Measurements from ENCODE around the gene SMARCD3. TPM values are rescaled to one million over a fixed set of nuclear protein-coding genes. Genes with fewer than 3 reads are reported as not detected.

The SMARCD3 gene
- total RNA-seq, 1 donor from 2014 or later = 105 TPM

- peak overlapping the region; percentile 95 to 99 for H3K27ac ChIP-seq
- H3K36me3 ChIP-seq = no peaks in the 10 kb centered on the region
- no peaks in the 10 kb centered on the region for H3K9me3 ChIP-seq
- no peak for DNase-seq (ENCODE audit: low spot score in 2 of 2)
- no peak for TF ChIP-seq CTCF (IDR thresholded peaks at IDR 0.05)
- H3K4me3 ChIP-seq = peak overlapping the region; percentile 74 to 87
- peaks cover 28 to 51% of the 10 kb centered on the region in 2 donors for H3K4me1 ChIP-seq
- no peaks in the 10 kb centered on the region for H3K27me3 ChIP-seq
- intact Hi-C loops (cut with DNase I) = loop anchor here (1.0 to 2.0 kb wide), 2 partner anchors 22 to 23 kb away; partner anchors contain the start of gene ABCF2
Observed at GRCh38 chr7:151250181-151251132, 2.0 kb upstream of the SMARCD3 start.

- H3K36me3 ChIP-seq = no peaks in the 10 kb centered on the region
- intact Hi-C loops (cut with DNase I) = loop anchor here (1.0 to 10.0 kb wide), 9 partner anchors 17 to 625 kb away; partner anchors contain the start of genes CHPF2, FASTK, PRKAG2 and TMUB1
- no peaks in the 10 kb centered on the region for H3K27me3 ChIP-seq
- H3K27ac ChIP-seq = peak overlapping the region; percentile 95 to 99
- H3K4me3 ChIP-seq = peak overlapping the region; percentile 54 to 74
- no peaks in the 10 kb centered on the region for H3K9me3 ChIP-seq
- DNase-seq (ENCODE audit: low spot score in 2 of 2) = peak in 1 of 2 donors; percentile 86
- H3K4me1 ChIP-seq = peaks cover 36 to 56% of the 10 kb centered on the region in 2 donors
- TF ChIP-seq CTCF (IDR thresholded peaks at IDR 0.05) = no peak
Observed at GRCh38 chr7:151249732-151250072, 1.2 kb upstream of the SMARCD3 start.

GRCh38 chr7:151249034-151249731 is 689 bp upstream of the SMARCD3 start:
- TF ChIP-seq CTCF (IDR thresholded peaks at IDR 0.05) = no peak
- Histone ChIP-seq H3K4me3 (peak overlapping the region; percentile 54 to 74), H3K4me1 (peaks cover 40 to 61% of the 10 kb centered on the region in 2 donors), H3K27ac (peak overlapping the region; percentile 95 to 99), H3K36me3 (no peaks in the 10 kb centered on the region), H3K9me3 (no peaks in the 10 kb centered on the region), H3K27me3 (no peaks in the 10 kb centered on the region)
- intact Hi-C loops (cut with DNase I) = loop anchor here (1.0 to 10.0 kb wide), 8 partner anchors 17 to 626 kb away; partner anchors contain the start of genes CHPF2, FASTK, PRKAG2 and TMUB1
- peak in 1 of 2 donors; percentile 89 for DNase-seq (ENCODE audit: low spot score in 2 of 2)

GRCh38 chr7:151247611-151248345 is 716 bp downstream of the SMARCD3 start:
- no peak for TF ChIP-seq CTCF (IDR thresholded peaks at IDR 0.05)
- Histone ChIP-seq H3K4me3 (peak overlapping the region; percentile 54 to 74), H3K9me3 (no peaks in the 10 kb centered on the region), H3K27me3 (no peaks in the 10 kb centered on the region), H3K27ac (peak overlapping the region; percentile 95 to 99), H3K36me3 (no peaks in the 10 kb centered on the region), H3K4me1 (peaks cover 40 to 57% of the 10 kb centered on the region in 2 donors)
- DNase-seq (ENCODE audit: low spot score in 2 of 2) = peak in 1 of 2 donors; percentile 67
- intact Hi-C loops (cut with DNase I) = loop anchor here (5.0 to 10.0 kb wide), 7 partner anchors 120 to 627 kb away; partner anchors contain the start of genes FASTK, PRKAG2 and TMUB1

Data from ascending aorta (tissue), 2 donors.